ENCODE measurements around the gene CLMN. TPM values are rescaled to one million over a fixed set of nuclear protein-coding genes. Genes with fewer than 3 reads are reported as not detected.

Gene CLMN
- total and polyA plus RNA-seq, 2 of the 13 experiments (the other 11 are each of a cell fraction or from before 2014, with no cell fraction given) = 15.1 to 16.7 TPM

DNA sequence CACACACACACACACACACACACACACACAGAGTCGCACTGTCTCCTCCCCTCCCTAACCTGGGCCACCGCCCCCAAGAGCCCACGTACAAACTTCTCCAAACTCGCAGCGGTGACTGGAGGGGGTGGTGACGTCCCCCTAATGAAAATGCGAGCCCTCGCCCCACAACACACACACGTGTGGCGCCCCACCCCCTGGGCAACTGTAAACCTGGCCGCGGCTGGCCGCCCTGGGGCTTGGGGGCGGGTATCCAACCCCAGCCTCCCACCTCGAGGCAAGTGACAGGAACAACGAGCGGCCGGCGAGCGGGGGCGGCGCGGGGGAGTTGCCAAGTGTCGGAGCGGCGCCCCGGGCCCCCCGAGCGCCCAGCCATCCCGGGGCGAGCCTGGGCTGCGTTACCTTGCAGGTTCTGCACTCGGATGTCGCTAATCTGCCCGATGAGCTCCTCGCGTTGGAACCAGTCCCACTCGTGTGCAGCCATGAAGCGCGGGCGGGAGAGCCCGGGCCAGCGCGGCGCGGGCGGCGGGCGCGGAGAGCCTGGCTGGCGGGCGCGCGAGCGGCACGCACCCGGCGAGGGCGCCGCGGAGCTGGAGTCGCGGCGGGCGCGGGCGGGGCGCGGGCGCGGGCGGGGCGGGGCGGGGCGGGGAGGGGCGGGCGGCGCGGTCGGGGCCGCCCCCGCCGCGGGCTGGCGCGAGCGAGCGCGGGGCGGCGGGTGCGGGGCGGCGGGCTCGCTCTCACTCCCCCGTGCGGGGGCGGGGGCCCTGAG is at the start of gene CLMN (continued):
- TF ChIP-seq, protein P1, sequence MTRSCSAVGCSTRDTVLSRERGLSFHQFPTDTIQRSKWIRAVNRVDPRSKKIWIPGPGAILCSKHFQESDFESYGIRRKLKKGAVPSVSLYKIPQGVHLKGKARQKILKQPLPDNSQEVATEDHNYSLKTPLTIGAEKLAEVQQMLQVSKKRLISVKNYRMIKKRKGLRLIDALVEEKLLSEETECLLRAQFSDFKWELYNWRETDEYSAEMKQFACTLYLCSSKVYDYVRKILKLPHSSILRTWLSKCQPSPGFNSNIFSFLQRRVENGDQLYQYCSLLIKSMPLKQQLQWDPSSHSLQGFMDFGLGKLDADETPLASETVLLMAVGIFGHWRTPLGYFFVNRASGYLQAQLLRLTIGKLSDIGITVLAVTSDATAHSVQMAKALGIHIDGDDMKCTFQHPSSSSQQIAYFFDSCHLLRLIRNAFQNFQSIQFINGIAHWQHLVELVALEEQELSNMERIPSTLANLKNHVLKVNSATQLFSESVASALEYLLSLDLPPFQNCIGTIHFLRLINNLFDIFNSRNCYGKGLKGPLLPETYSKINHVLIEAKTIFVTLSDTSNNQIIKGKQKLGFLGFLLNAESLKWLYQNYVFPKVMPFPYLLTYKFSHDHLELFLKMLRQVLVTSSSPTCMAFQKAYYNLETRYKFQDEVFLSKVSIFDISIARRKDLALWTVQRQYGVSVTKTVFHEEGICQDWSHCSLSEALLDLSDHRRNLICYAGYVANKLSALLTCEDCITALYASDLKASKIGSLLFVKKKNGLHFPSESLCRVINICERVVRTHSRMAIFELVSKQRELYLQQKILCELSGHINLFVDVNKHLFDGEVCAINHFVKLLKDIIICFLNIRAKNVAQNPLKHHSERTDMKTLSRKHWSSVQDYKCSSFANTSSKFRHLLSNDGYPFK (CRISPR knock-in tag; IDR thresholded peaks at IDR 0.05; ENCODE audit: borderline replicate concordance) = no peak
- no peak for TF ChIP-seq MED1 (CRISPR knock-in tag; IDR thresholded peaks at IDR 0.05)
- TF ChIP-seq, protein P2, sequence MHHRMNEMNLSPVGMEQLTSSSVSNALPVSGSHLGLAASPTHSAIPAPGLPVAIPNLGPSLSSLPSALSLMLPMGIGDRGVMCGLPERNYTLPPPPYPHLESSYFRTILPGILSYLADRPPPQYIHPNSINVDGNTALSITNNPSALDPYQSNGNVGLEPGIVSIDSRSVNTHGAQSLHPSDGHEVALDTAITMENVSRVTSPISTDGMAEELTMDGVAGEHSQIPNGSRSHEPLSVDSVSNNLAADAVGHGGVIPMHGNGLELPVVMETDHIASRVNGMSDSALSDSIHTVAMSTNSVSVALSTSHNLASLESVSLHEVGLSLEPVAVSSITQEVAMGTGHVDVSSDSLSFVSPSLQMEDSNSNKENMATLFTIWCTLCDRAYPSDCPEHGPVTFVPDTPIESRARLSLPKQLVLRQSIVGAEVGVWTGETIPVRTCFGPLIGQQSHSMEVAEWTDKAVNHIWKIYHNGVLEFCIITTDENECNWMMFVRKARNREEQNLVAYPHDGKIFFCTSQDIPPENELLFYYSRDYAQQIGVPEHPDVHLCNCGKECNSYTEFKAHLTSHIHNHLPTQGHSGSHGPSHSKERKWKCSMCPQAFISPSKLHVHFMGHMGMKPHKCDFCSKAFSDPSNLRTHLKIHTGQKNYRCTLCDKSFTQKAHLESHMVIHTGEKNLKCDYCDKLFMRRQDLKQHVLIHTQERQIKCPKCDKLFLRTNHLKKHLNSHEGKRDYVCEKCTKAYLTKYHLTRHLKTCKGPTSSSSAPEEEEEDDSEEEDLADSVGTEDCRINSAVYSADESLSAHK (CRISPR knock-in tag; IDR thresholded peaks at IDR 0.05; ENCODE audit: borderline replicate concordance) = no peak
- TF ChIP-seq, protein P3, sequence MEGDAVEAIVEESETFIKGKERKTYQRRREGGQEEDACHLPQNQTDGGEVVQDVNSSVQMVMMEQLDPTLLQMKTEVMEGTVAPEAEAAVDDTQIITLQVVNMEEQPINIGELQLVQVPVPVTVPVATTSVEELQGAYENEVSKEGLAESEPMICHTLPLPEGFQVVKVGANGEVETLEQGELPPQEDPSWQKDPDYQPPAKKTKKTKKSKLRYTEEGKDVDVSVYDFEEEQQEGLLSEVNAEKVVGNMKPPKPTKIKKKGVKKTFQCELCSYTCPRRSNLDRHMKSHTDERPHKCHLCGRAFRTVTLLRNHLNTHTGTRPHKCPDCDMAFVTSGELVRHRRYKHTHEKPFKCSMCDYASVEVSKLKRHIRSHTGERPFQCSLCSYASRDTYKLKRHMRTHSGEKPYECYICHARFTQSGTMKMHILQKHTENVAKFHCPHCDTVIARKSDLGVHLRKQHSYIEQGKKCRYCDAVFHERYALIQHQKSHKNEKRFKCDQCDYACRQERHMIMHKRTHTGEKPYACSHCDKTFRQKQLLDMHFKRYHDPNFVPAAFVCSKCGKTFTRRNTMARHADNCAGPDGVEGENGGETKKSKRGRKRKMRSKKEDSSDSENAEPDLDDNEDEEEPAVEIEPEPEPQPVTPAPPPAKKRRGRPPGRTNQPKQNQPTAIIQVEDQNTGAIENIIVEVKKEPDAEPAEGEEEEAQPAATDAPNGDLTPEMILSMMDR (CRISPR knock-in tag; IDR thresholded peaks at IDR 0.05) = no peak; the same call in 1 of the 2 replicates
- no peak for TF ChIP-seq ZFP36L2 (CRISPR knock-in tag; IDR thresholded peaks at IDR 0.05)
- TF ChIP-seq GPN1 (CRISPR knock-in tag; IDR thresholded peaks at IDR 0.05; ENCODE audit: borderline replicate concordance) = 0 out of 2 replicates have a peak, but pooled peaks have one; percentile 33
- no peak for TF ChIP-seq JDP2 (CRISPR knock-in tag; IDR thresholded peaks at IDR 0.05; ENCODE audit: borderline replicate concordance)
- no peak for TF ChIP-seq ETV5 (CRISPR knock-in tag; IDR thresholded peaks at IDR 0.05; ENCODE audit: borderline replicate concordance)
- TF ChIP-seq, protein P4, sequence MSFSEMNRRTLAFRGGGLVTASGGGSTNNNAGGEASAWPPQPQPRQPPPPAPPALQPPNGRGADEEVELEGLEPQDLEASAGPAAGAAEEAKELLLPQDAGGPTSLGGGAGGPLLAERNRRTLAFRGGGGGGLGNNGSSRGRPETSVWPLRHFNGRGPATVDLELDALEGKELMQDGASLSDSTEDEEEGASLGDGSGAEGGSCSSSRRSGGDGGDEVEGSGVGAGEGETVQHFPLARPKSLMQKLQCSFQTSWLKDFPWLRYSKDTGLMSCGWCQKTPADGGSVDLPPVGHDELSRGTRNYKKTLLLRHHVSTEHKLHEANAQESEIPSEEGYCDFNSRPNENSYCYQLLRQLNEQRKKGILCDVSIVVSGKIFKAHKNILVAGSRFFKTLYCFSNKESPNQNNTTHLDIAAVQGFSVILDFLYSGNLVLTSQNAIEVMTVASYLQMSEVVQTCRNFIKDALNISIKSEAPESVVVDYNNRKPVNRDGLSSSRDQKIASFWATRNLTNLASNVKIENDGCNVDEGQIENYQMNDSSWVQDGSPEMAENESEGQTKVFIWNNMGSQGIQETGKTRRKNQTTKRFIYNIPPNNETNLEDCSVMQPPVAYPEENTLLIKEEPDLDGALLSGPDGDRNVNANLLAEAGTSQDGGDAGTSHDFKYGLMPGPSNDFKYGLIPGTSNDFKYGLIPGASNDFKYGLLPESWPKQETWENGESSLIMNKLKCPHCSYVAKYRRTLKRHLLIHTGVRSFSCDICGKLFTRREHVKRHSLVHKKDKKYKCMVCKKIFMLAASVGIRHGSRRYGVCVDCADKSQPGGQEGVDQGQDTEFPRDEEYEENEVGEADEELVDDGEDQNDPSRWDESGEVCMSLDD (CRISPR knock-in tag; IDR thresholded peaks at IDR 0.05; ENCODE audit: borderline replicate concordance) = no peak
- TF ChIP-seq TGIF2 (CRISPR knock-in tag; IDR thresholded peaks at IDR 0.05) = no peak
- no peak for TF ChIP-seq XBP1 (CRISPR knock-in tag; IDR thresholded peaks at IDR 0.05)
- no peak for TF ChIP-seq SP1 (IDR thresholded peaks at IDR 0.05)
- TF ChIP-seq SP1 (CRISPR knock-in tag; IDR thresholded peaks at IDR 0.05) = no peak
- no peak for TF ChIP-seq ZNF260 (CRISPR knock-in tag; IDR thresholded peaks at IDR 0.05; ENCODE audit: borderline replicate concordance, low read depth)
- no peak for TF ChIP-seq ATF7 (IDR thresholded peaks at IDR 0.05)
- TF ChIP-seq ATF7 (CRISPR knock-in tag; IDR thresholded peaks at IDR 0.05) = no peak
- TF ChIP-seq SATB2 (CRISPR knock-in tag; IDR thresholded peaks at IDR 0.05) = no peak
- TF ChIP-seq, protein P5, sequence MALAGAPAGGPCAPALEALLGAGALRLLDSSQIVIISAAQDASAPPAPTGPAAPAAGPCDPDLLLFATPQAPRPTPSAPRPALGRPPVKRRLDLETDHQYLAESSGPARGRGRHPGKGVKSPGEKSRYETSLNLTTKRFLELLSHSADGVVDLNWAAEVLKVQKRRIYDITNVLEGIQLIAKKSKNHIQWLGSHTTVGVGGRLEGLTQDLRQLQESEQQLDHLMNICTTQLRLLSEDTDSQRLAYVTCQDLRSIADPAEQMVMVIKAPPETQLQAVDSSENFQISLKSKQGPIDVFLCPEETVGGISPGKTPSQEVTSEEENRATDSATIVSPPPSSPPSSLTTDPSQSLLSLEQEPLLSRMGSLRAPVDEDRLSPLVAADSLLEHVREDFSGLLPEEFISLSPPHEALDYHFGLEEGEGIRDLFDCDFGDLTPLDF (CRISPR knock-in tag; IDR thresholded peaks at IDR 0.05) = no peak
- TF ChIP-seq ZBTB38 (CRISPR knock-in tag; IDR thresholded peaks at IDR 0.05) = no peak; the same call in 1 of the 2 replicates

Measured in HepG2 (cell line).